Panc1 (cell line): Measurements from ENCODE around the gene GPX1.

Experiments used
- REST ChIP-seq, 2 experiments: IDR thresholded peaks; 2 replicates each; pipeline ENCODE4 v1.6.1; 2011 to 2012; ENCODE audit warnings: low read depth in 2 of 2, control low read depth in 1 of 2, low read length in 1 of 2, mild to moderate bottlenecking in 1 of 2, moderate library complexity in 1 of 2; ENCODE audit not compliant: insufficient read depth in 1 of 2
- TF ChIP-seq, protein P1 (sequence below): fragments of 450-650 bp; IDR thresholded peaks from 2 replicates; pipeline ENCODE4 v1.5.1; 2017; ENCODE audit warnings: mild to moderate bottlenecking

GRCh38 chr3:49351521-49352011 is 6.6 kb downstream of the GPX1 start:
- TF ChIP-seq, protein P1, sequence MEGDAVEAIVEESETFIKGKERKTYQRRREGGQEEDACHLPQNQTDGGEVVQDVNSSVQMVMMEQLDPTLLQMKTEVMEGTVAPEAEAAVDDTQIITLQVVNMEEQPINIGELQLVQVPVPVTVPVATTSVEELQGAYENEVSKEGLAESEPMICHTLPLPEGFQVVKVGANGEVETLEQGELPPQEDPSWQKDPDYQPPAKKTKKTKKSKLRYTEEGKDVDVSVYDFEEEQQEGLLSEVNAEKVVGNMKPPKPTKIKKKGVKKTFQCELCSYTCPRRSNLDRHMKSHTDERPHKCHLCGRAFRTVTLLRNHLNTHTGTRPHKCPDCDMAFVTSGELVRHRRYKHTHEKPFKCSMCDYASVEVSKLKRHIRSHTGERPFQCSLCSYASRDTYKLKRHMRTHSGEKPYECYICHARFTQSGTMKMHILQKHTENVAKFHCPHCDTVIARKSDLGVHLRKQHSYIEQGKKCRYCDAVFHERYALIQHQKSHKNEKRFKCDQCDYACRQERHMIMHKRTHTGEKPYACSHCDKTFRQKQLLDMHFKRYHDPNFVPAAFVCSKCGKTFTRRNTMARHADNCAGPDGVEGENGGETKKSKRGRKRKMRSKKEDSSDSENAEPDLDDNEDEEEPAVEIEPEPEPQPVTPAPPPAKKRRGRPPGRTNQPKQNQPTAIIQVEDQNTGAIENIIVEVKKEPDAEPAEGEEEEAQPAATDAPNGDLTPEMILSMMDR = no peak
- TF ChIP-seq REST (IDR thresholded peaks at IDR 0.05; ENCODE audit: insufficient read depth in 1 of 2, low read depth in 2 of 2, low read length in 1 of 2) = no peak
